ENCODE measurements around the gene FMNL2. TPM values are rescaled to one million over a fixed set of nuclear protein-coding genes. Genes with fewer than 3 reads are reported as not detected.
A peak's percentile ranks its signal among the peaks of the same experiment; 100 is the strongest.

Gene FMNL2
- total and polyA plus RNA-seq, 2 of the 4 experiments (the other 2 are of a cell fraction): 10.9 to 11.4 TPM

DNA sequence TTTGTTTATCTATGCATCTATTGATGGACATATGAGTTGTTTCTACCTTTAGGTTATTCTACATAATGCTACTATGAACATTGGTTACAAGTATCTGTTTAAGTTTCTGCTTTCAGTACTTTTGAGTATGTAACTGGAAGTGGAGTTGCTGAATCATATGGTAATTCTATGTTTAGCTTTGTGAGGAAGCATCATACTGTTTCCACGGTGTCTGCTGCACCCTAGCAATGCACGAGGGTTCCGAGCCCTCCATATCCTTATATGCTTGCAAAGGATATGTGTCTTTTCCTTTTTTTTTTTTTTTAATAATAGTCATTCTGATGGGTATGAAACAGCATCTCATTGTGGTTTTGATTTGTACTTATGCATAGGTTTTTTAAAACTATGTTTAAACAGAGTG lies 83.7 kb downstream of the FMNL2 start:
- Histone ChIP-seq H2AK5ac (ENCODE audit: low read depth, low read length) (no peak overlapping the region), H4K20me1 (ENCODE audit: insufficient read depth, low read length) (no peaks in the 10 kb centered on the region; the same call in 1 of the 2 replicates), H3K56ac (ENCODE audit: extremely low read depth, insufficient read depth, low read length) (no peak overlapping the region), H3K36me3 (ENCODE audit: control insufficient read depth, insufficient read depth, low read length) (no peaks in the 10 kb centered on the region), H3K4me1 (ENCODE audit: control insufficient read depth, insufficient read depth, low read length) (peaks cover 15% of the 10 kb centered on the region), H2BK15ac (ENCODE audit: low read depth, low read length) (no peak overlapping the region), H4K8ac (ENCODE audit: low read depth in 2 of 2, low read length in 2 of 2) (no peak overlapping the region), H4K5ac (ENCODE audit: low read depth, low read length) (no peak overlapping the region), H2BK120ac (ENCODE audit: low read depth, low read length) (no peak overlapping the region), H4K91ac (ENCODE audit: insufficient read depth, low read depth, low read length) (no peak overlapping the region), H3K9me3 (ENCODE audit: control insufficient read depth, insufficient read depth, low read length) (no peaks in the 10 kb centered on the region), H3K9me1 (ENCODE audit: insufficient read depth, low read length) (peaks cover 13% of the 10 kb centered on the region), H3K18ac (ENCODE audit: low read depth, low read length) (no peak overlapping the region), H3K27ac (ENCODE audit: insufficient read depth, low read length) (no peak overlapping the region), H3K23ac (ENCODE audit: low read depth, low read length) (no peak overlapping the region), H2BK20ac (ENCODE audit: low read depth, low read length) (no peak overlapping the region), H3K4ac (ENCODE audit: low read depth, low read length) (no peak overlapping the region), H3K27me3 (ENCODE audit: control insufficient read depth, insufficient read depth, low read length) (no peaks in the 10 kb centered on the region), H3K14ac (replicated peaks; ENCODE audit: low read depth, low read length) (no peak overlapping the region), H3K9ac (ENCODE audit: low read depth, low read length) (no peak overlapping the region), H2AK9ac (replicated peaks; ENCODE audit: low read depth, low read length, poor library complexity) (no peak overlapping the region), H3K79me1 (ENCODE audit: low read depth in 1 of 2, low read length in 2 of 2) (peaks cover 26 to 44% of the 10 kb centered on the region in 2 experiments), H2AFZ (replicated peaks; ENCODE audit: low read length, poor library complexity) (no peak overlapping the region), H2BK5ac (ENCODE audit: low read depth, low read length, poor library complexity, severe bottlenecking) (no peak overlapping the region), H3K4me3 (ENCODE audit: insufficient read depth, low read depth, low read length) (no peak overlapping the region), H3K4me2 (ENCODE audit: low read depth, low read length) (no peak overlapping the region; the same call in 1 of the 2 replicates)
- CTCF ChIA-PET: no interaction called here
- DNase-seq: peak; percentile 79
- dilution Hi-C loops (cut with HindIII; ENCODE audit: low sequenced_read_pairs, unreplicated experiment): no loop called here
- TF ChIP-seq FOS (IDR thresholded peaks at IDR 0.05; ENCODE audit: low read depth, low read length) (no peak), RAD21 (IDR thresholded peaks at IDR 0.05; ENCODE audit: low read length) (0 out of 2 replicates have a peak, but pooled peaks have one; percentile 37)
- in situ Hi-C loops (cut with MboI; ENCODE audit: low sequenced_read_pairs): no loop called here
- WGBS, 2 experiments (ENCODE audit: extremely low coverage in 2 of 2, insufficient read length in 1 of 2): no CpG with 5 or more reads among the region's 3 CpGs
- peak; percentile 12; the same call in 1 of the 2 replicates for ATAC-seq (ENCODE audit: low read depth)
- intact Hi-C loops (cut with micrococcal nuclease): loop anchor here (5.0 kb wide), 1 partner anchor 81 kb away; the partner anchor contains the start of gene FMNL2
- POLR2A ChIA-PET (ENCODE audit: unreplicated experiment): no interaction called here
- BruUV-seq (replicated peaks): no TSS peak

All from IMR-90 (cell line).